Neural progenitor cell (in vitro differentiated cells): Measurements from ENCODE around the gene ZMYND8. TPM values are rescaled to one million over a fixed set of nuclear protein-coding genes. Genes with fewer than 3 reads are reported as not detected.

ENCODE experiments used
- DNase-seq: peaks from one replicate; pipeline ENCODE4 v3.0.0-alpha.2; 2016; ENCODE audit warnings: low spot score
- H2AFZ ChIP-seq: fragments of 200-600 bp; sonication (generic); replicated peaks from 2 replicates; pipeline ENCODE4 v1.6.1; 2016; ENCODE audit warnings: antibody characterized with exemption
- H3F3A ChIP-seq: fragments of 200-600 bp; sonication (generic); 2 replicates; pipeline ENCODE4 v1.6.1; 2016; ENCODE audit warnings: antibody characterized with exemption, low read depth
- H3K27ac ChIP-seq: fragments of 200-600 bp; sonication (generic); 2 replicates; pipeline ENCODE4 v1.5.1; 2016; ENCODE audit warnings: mild to moderate bottlenecking
- H3K27me3 ChIP-seq: fragments of 200-600 bp; sonication (generic); 2 replicates; pipeline ENCODE4 v1.6.1; 2016; ENCODE audit warnings: mild to moderate bottlenecking, moderate library complexity
- H3K36me3 ChIP-seq: fragments of 200-600 bp; sonication (generic); 2 replicates; pipeline ENCODE4 v1.5.1; 2016
- H3K4me1 ChIP-seq: fragments of 200-600 bp; sonication (generic); 2 replicates; pipeline ENCODE4 v1.6.1; 2016; ENCODE audit warnings: mixed run types
- H3K4me2 ChIP-seq: fragments of 200-600 bp; sonication (generic); 2 replicates; pipeline ENCODE4 v1.6.1; 2016
- H3K4me3 ChIP-seq: fragments of 200-600 bp; sonication (generic); 2 replicates; pipeline ENCODE4 v1.5.1; 2016
- H3K79me2 ChIP-seq: fragments of 200-600 bp; sonication (generic); 2 replicates; pipeline ENCODE4 v1.6.1; 2016; ENCODE audit warnings: low read depth
- H3K9ac ChIP-seq: fragments of 200-600 bp; sonication (generic); 2 replicates; pipeline ENCODE4 v1.6.1; 2016
- H3K9me3 ChIP-seq: fragments of 200-600 bp; sonication (generic); 2 replicates; pipeline ENCODE4 v1.5.1; 2016; ENCODE audit warnings: low read depth
- H4K20me1 ChIP-seq: fragments of 200-600 bp; sonication (generic); 2 replicates; pipeline ENCODE4 v1.6.1; 2016; ENCODE audit warnings: low read depth
- H3K27ac Mint-ChIP-seq: 3 replicates; pipeline ENCODE4 v1.8.0; 2021; ENCODE audit warnings: mixed read lengths
- H3K27me3 Mint-ChIP-seq: 2 replicates; pipeline ENCODE4 v1.8.0; 2022; ENCODE audit warnings: low read depth, mild to moderate bottlenecking, inconsistent platforms, moderate library complexity, mixed read lengths; ENCODE audit not compliant: insufficient read depth
- H3K36me3 Mint-ChIP-seq: 3 replicates; pipeline ENCODE4 v1.8.0; 2021; ENCODE audit warnings: mixed read lengths
- H3K4me1 Mint-ChIP-seq: 3 replicates; pipeline ENCODE4 v1.8.0; 2021; ENCODE audit warnings: mixed read lengths
- H3K4me3 Mint-ChIP-seq: 3 replicates; pipeline ENCODE4 v1.8.0; 2021; ENCODE audit warnings: mild to moderate bottlenecking, moderate library complexity, mixed read lengths
- H3K9me3 Mint-ChIP-seq: 3 replicates; pipeline ENCODE4 v1.8.0; 2020; ENCODE audit warnings: mixed read lengths
- EZH2 ChIP-seq: fragments of 200-600 bp; sonication (generic); IDR thresholded peaks from 2 replicates; pipeline ENCODE4 v1.6.1; 2017; ENCODE audit warnings: antibody characterized with exemption, mild to moderate bottlenecking, moderate library complexity
- EZH2phosphoT487 ChIP-seq: fragments of 200-600 bp; sonication (generic); IDR thresholded peaks from 2 replicates; pipeline ENCODE4 v1.6.1; 2017; ENCODE audit warnings: antibody characterized with exemption
- total RNA-seq: library from RNA; depleted of rRNA; stranded (reverse); fragments of >200 nt; gene quantifications from 2 replicates; pipeline ENCODE4 v1.2.3, GENCODE V29; 2015; ENCODE audit warnings: low replicate concordance
- TF ChIP-seq, protein P1 (sequence below): fragments of 200-600 bp; sonication (generic); IDR thresholded peaks from 2 replicates; pipeline ENCODE4 v1.5.1; 2017; ENCODE audit warnings: antibody characterized with exemption, mild to moderate bottlenecking

The ZMYND8 gene
- total RNA-seq, 1 donor from 2014 or later, result 59.4 TPM

DNA sequence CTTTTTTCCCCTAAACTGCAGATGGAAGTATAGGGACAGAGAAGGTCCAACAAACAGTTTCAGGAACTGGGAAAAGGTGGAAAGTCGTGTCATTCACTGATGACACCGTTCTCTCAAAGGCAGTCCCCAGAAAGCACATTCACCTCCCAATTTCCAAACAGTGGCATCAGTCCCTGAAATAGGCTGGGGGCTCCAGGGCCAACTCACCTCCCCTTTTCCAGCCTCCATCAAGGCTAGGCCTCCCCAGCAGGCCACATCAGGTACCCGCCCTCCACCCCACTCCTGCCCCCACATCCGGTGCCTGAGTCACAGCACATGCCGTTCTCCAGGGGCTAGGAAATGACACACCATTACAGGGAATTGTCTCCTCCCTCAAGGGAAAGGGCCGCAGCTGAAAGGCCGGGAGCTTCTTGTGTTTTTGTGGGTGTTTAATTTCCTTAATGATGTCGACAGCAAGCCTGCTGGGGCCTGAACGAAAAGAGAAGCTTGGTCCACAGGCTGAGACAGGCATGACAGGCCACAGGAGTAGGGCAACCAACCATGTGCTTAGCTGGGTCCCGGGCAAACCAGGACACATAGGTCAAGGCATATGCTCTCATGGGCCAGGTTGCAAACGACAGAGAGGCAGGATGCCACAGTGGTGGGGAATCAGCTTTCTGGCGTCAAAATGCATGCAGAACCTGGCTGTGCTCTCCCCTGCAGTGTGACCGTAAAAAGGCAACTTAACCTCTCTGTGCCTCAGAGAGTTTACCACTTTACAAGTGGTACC lies 39.2 kb downstream of the ZMYND8 start:
- H3K27me3 Mint-ChIP-seq, result peaks cover 2% of the 10 kb centered on the region
- Histone ChIP-seq H3K27ac (peak overlapping the region; percentile 67), H3K4me3 (no peak overlapping the region), H3K9ac (no peak overlapping the region), H3K36me3 (no peaks in the 10 kb centered on the region), H3K4me2 (peak overlapping the region; percentile 60), H2AFZ (no peak overlapping the region), H3K27me3 (no peaks in the 10 kb centered on the region), H4K20me1 (peaks cover 82% of the 10 kb centered on the region), H3K79me2 (peaks cover 100% of the 10 kb centered on the region), H3K9me3 (no peaks in the 10 kb centered on the region), H3K4me1 (peaks cover 72% of the 10 kb centered on the region), H3F3A (peaks cover 87% of the 10 kb centered on the region)
- H3K36me3 Mint-ChIP-seq, result peaks cover 6% of the 10 kb centered on the region
- peak overlapping the region; percentile 53 for H3K4me3 Mint-ChIP-seq
- H3K27ac Mint-ChIP-seq, result peak overlapping the region; percentile 98
- H3K9me3 Mint-ChIP-seq, result no peaks in the 10 kb centered on the region
- DNase-seq, result peak; percentile 32
- TF ChIP-seq, protein P1, sequence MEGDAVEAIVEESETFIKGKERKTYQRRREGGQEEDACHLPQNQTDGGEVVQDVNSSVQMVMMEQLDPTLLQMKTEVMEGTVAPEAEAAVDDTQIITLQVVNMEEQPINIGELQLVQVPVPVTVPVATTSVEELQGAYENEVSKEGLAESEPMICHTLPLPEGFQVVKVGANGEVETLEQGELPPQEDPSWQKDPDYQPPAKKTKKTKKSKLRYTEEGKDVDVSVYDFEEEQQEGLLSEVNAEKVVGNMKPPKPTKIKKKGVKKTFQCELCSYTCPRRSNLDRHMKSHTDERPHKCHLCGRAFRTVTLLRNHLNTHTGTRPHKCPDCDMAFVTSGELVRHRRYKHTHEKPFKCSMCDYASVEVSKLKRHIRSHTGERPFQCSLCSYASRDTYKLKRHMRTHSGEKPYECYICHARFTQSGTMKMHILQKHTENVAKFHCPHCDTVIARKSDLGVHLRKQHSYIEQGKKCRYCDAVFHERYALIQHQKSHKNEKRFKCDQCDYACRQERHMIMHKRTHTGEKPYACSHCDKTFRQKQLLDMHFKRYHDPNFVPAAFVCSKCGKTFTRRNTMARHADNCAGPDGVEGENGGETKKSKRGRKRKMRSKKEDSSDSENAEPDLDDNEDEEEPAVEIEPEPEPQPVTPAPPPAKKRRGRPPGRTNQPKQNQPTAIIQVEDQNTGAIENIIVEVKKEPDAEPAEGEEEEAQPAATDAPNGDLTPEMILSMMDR, result no peak
- no peak for TF ChIP-seq EZH2
- no peak for TF ChIP-seq EZH2phosphoT487
- peaks cover 82% of the 10 kb centered on the region for H3K4me1 Mint-ChIP-seq

DNA sequence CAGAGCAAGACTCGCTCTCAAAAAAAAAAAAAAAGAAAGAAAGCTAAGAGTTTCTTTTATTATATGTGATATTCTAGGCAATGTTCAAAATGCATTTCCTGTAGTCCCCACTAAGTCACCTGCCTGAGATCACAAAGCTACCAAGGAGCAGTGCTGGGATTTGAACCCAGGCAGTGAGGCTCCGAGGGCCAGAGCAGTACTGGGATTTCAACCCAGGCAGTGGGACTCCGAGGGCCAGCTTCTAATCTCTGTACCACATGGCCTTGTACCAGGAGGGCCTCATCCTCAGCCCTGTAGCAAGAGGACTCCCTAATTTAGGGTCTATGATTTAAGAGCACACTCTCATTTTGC lies 39.7 kb downstream of the ZMYND8 start:
- Histone ChIP-seq H3K9ac (no peak overlapping the region), H3K4me3 (no peak overlapping the region)

DNA sequence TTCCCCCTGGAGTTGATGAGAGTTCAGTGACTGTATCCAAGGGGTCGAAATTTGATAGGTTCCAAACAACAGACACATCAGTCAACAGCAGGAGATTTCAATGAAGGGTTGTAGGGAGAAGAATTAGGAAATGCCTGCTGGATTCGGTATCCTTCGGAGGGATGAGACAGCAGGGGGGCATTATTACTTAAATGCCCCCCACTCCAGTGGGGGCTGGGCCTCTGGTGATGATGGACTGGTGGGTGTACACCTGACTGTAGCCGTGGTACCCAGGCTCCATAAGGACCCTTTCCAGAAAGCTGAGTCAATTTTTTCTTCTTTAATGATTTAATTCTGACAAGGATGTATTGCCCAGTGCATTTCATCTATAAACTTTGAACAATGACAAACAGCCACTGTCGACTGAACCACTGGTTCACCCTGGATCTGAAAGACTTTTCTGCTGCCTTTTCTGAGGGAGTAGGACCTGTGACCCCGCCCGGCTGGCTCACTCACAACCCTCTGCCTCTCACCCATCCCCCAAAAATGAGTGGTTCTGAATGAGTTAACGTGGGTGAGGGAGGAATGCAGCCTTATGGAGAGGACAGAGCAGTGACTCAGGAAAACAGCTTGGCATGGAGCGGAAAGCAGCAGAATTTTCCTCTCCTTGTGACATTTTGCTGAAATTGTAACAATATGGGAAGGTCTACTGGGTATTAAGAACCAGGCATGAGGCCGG lies 41.0 kb downstream of the ZMYND8 start:
- Histone ChIP-seq H3K27me3 (no peaks in the 10 kb centered on the region), H3K4me2 (peak overlapping the region; percentile 58), H3K27ac (peak overlapping the region; percentile 41), H3F3A (peaks cover 85% of the 10 kb centered on the region), H4K20me1 (peaks cover 82% of the 10 kb centered on the region), H2AFZ (no peak overlapping the region), H3K4me1 (peaks cover 80% of the 10 kb centered on the region), H3K9ac (no peak overlapping the region), H3K4me3 (no peak overlapping the region), H3K79me2 (peaks cover 100% of the 10 kb centered on the region), H3K9me3 (no peaks in the 10 kb centered on the region), H3K36me3 (no peaks in the 10 kb centered on the region)
- H3K27me3 Mint-ChIP-seq, result peaks cover 2% of the 10 kb centered on the region
- peak overlapping the region; percentile 58 for H3K4me3 Mint-ChIP-seq
- peaks cover 81% of the 10 kb centered on the region for H3K4me1 Mint-ChIP-seq
- TF ChIP-seq EZH2phosphoT487, result no peak
- TF ChIP-seq, protein P1, result no peak
- no peak for TF ChIP-seq EZH2
- DNase-seq, result peak; percentile 48
- H3K27ac Mint-ChIP-seq, result peak overlapping the region; percentile 77
- peaks cover 14% of the 10 kb centered on the region for H3K36me3 Mint-ChIP-seq
- H3K9me3 Mint-ChIP-seq, result no peaks in the 10 kb centered on the region

More for the DNA sequence above, 39.7 kb downstream of the ZMYND8 start:
- Histone ChIP-seq H3K27ac (peak overlapping the region; percentile 67), H3K79me2 (peaks cover 100% of the 10 kb centered on the region), H3K4me2 (no peak overlapping the region), H3K27me3 (no peaks in the 10 kb centered on the region), H2AFZ (no peak overlapping the region), H3K36me3 (no peaks in the 10 kb centered on the region), H3K4me1 (peaks cover 78% of the 10 kb centered on the region), H4K20me1 (peaks cover 82% of the 10 kb centered on the region), H3K9me3 (no peaks in the 10 kb centered on the region), H3F3A (peaks cover 87% of the 10 kb centered on the region)
- Mint-ChIP-seq H3K36me3 (peaks cover 9% of the 10 kb centered on the region), H3K4me3 (no peak overlapping the region), H3K27ac (no peak overlapping the region), H3K9me3 (no peaks in the 10 kb centered on the region), H3K4me1 (peaks cover 83% of the 10 kb centered on the region), H3K27me3 (peaks cover 2% of the 10 kb centered on the region)
- no peak for DNase-seq
- TF ChIP-seq, protein P1, result no peak
- TF ChIP-seq EZH2, result no peak
- TF ChIP-seq EZH2phosphoT487, result no peak
